HG03442 (cell line): ENCODE data around the gene ELP1.
"Not testable (repeated sequence)": the region's sequence is repeated elsewhere in the genome, so short reads cannot be mapped to it uniquely, and the experiment has no call there.

Experiments
- ATAC-seq: cut with Tn5 transposase; IDR thresholded peaks from one replicate; pipeline ENCODE4 v1.9.1; 2021; ENCODE audit warnings: mild to moderate bottlenecking, moderate library complexity; ENCODE audit not compliant: unreplicated experiment

ELP1 gene

GRCh38 chr9:108933718-108934322, at the start of gene ELP1:
Gene ELP1 (minus strand): TSS chr9:108934124. CDS start chr9:108931146, 2,978 bp downstream.
- peak; percentile 85 for ATAC-seq

DNA sequence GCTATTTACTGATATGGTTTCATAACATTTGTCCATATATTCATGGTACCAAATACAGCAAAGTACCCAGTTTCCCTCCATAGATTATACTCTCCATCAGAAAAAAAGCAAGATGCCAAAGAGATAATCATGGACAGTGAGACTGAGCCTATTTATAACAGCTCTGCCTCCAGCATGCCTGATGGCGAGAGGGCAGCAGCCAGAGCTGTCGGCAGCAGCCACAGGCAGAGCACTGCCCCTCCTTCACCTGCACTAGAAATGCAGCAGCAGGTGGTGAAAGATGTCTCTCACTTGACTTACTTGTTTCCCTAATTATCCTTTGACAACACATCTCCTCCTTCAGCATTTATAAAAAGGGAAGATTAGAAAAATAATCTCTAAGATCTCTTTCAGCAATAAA, 47.0 kb upstream of the ELP1 start:
- no peak for ATAC-seq

DNA sequence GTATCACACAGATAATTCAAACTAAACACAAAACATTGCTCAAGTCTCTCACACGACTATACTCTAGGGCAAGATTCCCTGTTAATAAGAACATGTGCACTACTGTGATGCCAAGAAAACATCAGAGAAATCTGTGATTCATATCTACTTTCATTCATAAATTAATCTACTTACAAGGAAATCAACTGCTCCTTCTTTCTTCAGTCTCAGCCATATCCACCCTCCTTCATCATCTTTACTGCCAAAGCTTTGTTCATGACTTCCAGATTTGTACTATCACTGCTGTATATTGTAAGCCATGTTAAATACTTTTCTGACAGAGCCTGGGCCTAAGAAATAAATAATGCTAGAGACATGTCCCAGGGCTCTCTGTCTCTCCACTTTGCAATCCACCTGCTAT, 44.3 kb upstream of the ELP1 start:
- ATAC-seq, result no peak

GRCh38 chr9:108973895-108974294, 40.0 kb upstream of the ELP1 start:
- no peak for ATAC-seq

DNA sequence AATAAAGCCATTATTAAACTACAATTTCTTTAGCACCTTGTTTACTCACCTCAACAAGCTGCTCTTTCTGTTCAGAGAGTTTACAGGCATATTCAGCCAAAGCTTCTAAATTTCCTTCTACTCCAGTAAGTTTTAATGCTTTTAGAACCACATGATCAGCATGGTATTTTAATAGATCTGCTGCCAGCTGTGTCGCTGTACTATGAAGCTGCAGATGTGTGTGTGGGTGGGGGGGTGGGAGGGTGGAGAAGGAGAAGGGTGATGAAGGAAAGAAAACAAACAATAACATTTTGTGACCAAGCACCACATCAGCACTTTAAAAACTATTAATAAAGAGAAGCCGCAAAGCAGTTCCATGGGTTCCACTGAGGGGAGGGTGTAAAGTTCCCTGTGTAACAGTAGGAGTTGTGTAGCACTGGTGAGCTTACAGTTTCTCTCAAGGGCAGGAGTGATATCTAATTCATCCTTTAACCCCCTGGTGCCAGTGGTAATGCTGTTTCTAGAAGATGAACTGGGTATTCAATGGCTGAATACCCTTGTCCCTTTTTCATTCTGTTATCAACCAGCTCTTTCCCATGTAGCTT, 38.8 kb upstream of the ELP1 start:
- no peak for ATAC-seq

DNA sequence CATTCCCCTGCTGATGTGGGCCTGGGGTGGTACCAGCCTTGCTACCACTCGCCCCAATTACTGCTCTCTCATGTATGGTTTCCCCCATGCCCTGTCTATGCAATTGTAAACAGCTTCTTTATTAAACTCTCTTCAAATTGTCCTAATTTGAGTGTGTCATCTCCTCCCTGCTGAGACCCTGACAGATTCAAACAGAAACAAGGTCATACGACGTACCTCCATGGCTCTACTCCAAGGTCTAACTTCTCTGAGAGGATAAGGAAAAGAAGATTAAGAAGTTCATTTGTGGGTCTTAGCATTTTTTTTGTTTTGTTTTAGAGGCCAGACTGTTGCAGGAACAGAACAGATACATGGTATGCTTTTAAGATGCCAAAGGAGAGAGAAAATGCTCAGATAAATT, 38.3 kb upstream of the ELP1 start:
- ATAC-seq, result no peak

- ATAC-seq, result not testable (repeated sequence)
Observed at GRCh38 chr9:108971392-108971791, 37.5 kb upstream of the ELP1 start.

DNA sequence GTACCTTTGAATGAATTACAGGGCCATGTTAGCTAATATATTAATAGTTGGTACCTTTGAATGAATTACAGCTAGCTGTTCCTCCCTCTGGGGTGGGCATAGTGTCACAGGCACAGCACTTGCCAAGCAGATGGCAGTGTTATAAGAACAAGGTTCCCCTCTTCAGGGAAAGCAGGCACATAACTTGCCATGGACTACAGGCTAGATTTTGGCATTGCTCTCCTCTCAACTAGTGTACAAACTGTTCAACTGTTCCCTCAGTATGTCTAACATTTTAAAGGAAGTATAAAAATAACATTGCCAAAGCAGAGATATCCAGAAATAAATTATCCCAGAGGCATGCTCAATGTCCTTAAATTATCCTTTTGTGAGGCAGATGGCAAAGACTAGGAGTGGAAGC, 34.0 kb upstream of the ELP1 start:
- ATAC-seq, result no peak

DNA sequence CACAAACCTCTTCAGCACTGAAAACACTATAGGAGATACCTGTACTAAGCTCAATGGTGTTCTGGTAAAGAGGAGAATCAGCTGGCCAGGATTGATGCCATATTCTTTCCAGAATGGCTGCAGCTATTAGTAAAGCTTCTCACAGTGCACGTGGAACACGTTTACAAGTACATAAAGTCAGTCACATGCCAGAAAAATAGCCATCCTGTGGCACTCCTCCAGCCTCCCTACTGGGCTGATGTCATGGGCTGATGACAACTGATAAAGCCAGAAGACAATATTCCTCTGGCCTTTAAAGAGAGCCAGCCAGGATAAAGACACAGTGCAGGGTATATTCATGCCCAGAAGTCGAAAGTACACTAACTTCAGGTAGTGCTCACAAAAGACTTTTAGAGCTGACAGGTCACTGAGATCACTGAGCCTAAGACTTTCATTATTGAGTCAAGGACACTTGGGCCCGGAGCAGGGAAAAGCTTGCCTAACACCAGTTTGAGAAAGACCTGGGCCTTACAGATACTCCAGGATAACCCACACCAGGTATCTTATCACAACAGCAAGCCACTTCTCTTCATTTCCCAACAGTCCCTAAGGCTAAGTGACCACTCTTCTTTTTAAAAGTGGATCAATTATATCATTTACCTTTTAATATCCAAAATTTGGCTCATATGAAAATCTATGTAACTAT, 29.7 kb upstream of the ELP1 start:
- no peak for ATAC-seq

GRCh38 chr9:108961151-108961550, 27.2 kb upstream of the ELP1 start:
- no peak for ATAC-seq

DNA sequence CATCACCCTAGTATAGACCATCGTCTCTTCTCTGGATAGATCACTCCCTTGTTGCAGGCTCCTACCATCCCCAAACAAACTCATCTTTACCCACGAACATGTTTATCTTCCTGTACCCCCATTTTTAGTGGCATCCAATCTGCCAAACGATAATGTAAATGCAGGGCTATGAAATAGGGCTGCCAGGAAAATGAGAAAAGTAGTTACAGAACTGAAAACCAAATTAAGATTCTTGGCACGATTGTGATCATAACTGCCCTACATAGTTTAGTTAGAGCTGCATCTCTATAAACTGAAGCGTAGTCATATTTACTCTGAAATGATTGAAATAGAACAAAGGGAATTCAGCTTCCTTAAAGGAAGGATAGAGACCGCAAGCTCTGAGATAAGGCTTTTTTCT, 26.4 kb upstream of the ELP1 start:
- no peak for ATAC-seq

DNA sequence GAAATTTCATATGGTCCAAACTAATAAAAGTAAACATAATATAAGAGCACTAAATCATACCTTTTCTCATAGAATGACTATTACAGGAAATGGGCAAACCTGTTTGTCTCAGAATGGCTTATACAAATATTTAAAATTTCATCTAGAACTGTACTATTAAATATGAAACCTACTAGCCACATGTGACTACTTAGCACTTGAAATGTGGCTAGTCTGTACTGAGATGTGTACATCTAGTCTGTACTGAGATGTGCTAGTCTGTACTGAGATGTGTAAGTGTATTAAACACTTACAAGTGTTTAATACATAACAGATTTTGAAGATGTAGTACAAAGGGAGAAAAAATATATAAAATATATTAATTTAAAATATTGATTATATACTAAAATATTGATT, 22.7 kb upstream of the ELP1 start:
- ATAC-seq, result peak; percentile 41

GRCh38 chr9:108956022-108956630, 22.2 kb upstream of the ELP1 start:
- ATAC-seq, result no peak

DNA sequence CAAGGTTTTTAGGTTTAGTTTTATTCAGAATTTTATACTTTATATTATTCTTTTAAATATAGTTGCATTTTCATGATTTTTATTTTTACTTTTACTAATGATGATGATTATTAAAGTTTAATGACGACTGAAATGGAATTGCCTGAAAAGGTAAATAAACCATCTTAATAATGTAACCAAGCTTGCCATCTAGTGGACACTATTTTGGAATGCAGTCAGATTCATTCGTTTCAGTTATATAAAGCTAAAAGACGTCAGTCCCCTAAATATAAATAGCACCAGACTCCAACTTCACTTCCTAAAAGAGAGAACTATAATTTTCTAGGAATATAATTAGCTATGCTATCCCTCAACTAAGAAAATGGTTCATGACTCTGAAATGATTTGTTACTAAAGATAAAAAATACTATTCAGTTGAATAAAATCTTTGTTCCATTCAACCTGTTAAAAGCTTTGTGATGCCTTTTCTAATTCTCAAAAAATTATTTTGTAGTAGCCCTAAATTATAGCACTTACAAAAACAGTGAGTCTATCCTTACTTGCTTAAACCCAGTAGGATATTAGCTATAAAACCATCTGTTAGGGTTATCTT, 20.2 kb upstream of the ELP1 start:
- no peak for ATAC-seq

DNA sequence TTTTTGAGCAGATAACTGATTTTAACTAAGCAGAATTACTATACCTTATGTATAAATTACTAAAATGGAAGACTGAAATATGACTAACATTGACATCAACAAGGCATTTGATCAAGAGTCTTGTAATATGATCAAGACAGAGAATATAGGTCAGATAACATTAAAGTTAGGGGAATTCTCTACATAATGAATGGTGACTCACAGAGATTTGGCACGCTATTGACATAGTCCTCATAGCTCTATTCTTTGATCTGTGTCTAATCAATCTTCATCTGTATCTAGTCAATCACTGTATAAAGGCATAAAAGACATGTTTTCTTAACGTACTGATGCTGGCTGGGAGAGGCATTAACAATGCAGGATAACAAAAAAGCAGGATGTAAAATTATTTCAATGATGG, 17.7 kb upstream of the ELP1 start:
- no peak for ATAC-seq

DNA sequence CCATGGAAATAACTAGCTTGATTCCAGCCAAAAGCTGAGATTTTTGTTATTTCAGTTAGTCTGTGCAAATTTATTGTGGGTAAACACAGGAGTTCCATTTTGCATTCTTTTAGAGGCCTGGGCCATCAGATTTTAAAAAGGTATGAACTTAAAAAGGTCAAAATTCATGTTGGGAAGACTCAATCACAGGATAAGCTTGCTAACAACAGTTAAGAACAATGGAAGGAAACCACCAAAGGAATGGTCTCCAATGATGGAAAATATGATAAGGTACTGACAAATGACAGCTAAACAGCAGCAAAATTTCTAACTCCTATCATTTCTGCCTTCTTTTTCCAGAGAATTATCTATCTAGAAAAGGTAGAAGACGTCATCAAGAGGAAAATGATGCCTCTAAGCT, 16.2 kb upstream of the ELP1 start:
- ATAC-seq, result no peak

- no peak for ATAC-seq
Observed at GRCh38 chr9:108939975-108940374, 6.1 kb upstream of the ELP1 start.

- ATAC-seq, result no peak
Observed at GRCh38 chr9:108937561-108938305, 3.8 kb upstream of the ELP1 start.

GRCh38 chr9:108934323-108934893, 484 bp upstream of the ELP1 start, which contains the start of gene ABITRAM:
Gene ABITRAM (plus strand): TSS chr9:108934400. CDS start chr9:108934487, 87 bp downstream.
- peak; percentile 69 for ATAC-seq

DNA sequence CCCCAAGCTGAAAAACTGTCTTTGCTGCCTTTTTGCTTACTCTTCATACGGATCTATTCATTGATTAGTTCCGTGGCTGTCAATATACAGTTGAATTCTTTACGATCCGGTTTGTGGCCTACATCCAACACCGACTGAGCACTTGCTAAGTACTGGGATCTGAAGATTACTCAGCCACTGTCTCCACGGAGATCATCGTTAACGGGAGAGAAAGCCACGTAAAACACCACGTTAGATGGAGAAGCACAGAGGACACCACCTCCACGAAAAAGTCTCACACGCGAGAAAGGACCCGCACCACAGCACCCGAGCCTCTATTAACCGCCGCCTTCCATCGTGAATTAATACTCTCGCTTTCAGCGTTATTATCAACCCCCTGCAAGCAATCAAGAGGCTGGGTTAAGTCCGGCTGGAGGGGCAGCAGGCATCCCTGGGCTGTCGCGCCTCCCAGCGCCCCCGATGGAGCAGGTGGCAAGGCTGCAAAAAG, 650 bp downstream of the ELP1 start:
- no peak for ATAC-seq
